Tibial nerve (tissue), 4 donors: Measurements from ENCODE around the gene PLCH2. TPM values are rescaled to one million over a fixed set of nuclear protein-coding genes. Genes with fewer than 3 reads are reported as not detected.

Experiments
- DNase-seq, 2 donors: peaks; one replicate each; pipeline ENCODE4 v3.0.0-alpha.2; 2019; ENCODE audit warnings: low spot score in 2 of 2
- H3K27ac ChIP-seq, 4 donors: fragments of 200-600 bp; sonication (generic) in 3 of 4; one replicate each; pipeline ENCODE4 v1.5.1; 2017 to 2019; ENCODE audit warnings: mild to moderate bottlenecking in 1 of 4
- H3K27me3 ChIP-seq, 2 donors: fragments of 200-600 bp; sonication (generic) in 1 of 2; one replicate each; pipeline versions ENCODE4 v1.5.1 to v1.6.0; 2017 to 2019
- H3K36me3 ChIP-seq, 3 donors: fragments of 200-600 bp; sonication (generic); one replicate each; pipeline ENCODE4 v1.5.1; 2018 to 2019
- H3K4me1 ChIP-seq, 4 donors: fragments of 200-600 bp; sonication (generic) in 3 of 4; one replicate each; pipeline ENCODE4 v1.5.1; 2017 to 2019
- H3K4me3 ChIP-seq, 4 donors: fragments of 200-600 bp; sonication (generic) in 3 of 4; one replicate each; pipeline ENCODE4 v1.5.1; 2017 to 2019; ENCODE audit warnings: mild to moderate bottlenecking in 1 of 4, moderate library complexity in 1 of 4
- H3K9me3 ChIP-seq, 4 donors: fragments of 200-600 bp; sonication (generic) in 3 of 4; one replicate each; pipeline ENCODE4 v1.5.1; 2017 to 2019
- EP300 ChIP-seq, 2 donors: sonication (generic); formaldehyde crosslinking; IDR thresholded peaks; one replicate each; pipeline ENCODE4 v1.6.1; 2017; ENCODE audit warnings: antibody characterized with exemption in 2 of 2, mild to moderate bottlenecking in 1 of 2
- POLR2A ChIP-seq, 2 donors: fragments of 450-650 bp; IDR thresholded peaks; one replicate each; pipeline ENCODE4 v1.6.1; 2017; ENCODE audit warnings: antibody characterized with exemption in 2 of 2, mild to moderate bottlenecking in 2 of 2, moderate library complexity in 2 of 2
- WGBS, 2 donors: methylation state at CpG; one replicate each; pipeline ENCODE4 v1.1.5; 2018; 5-methylcytosine and 5-hydroxymethylcytosine counted together
- total RNA-seq, 4 donors: library from RNA; depleted of rRNA; stranded (reverse); fragments of >200 nt; gene quantifications; one replicate each; pipeline ENCODE4 v1.1.0, GENCODE V29; 2016
- TF ChIP-seq, protein P1 (sequence below), 5 experiments: fragments of 200-600 bp in 3 of 5; fragments of 450-650 bp in 2 of 5; sonication (generic) in 3 of 5; IDR thresholded peaks; one replicate each; pipeline ENCODE4 v1.5.1; 2016 to 2019; ENCODE audit warnings: antibody characterized with exemption in 5 of 5, mild to moderate bottlenecking in 3 of 5, moderate library complexity in 2 of 5

Gene PLCH2
- total RNA-seq, 4 donors from 2014 or later = 0.21 to 0.59 (median 0.26) TPM

DNA sequence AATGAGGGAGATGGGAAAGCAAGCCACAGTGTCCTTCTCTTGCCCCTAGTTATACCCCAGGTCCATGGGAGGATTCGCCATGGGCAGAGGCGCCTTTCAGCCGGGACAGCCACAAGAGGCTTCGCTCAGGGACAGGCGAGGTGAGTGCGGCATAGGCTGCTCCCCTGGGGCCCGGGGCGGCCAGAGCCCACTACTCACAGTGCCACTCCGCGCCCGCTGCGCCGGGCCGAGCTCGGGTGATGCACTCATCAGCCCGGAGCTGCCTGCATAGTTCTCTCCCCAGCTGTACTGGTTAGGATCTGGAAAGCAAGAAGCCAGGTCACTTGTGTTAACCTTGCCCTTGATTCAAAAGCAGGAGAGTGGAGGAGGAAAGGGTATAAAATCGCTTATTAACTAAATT, 41.9 kb downstream of the PLCH2 start:
- 88 to 96% methylated on average over 17 of the region's 17 CpGs for WGBS, 2 donors
- H3K4me3 ChIP-seq = no peak overlapping the region
- no peak overlapping the region for H3K27ac ChIP-seq
- H3K36me3 ChIP-seq = peaks cover 10 to 92% (median 63%) of the 10 kb centered on the region in 3 donors
- no peaks in the 10 kb centered on the region for H3K27me3 ChIP-seq
- no peak for TF ChIP-seq EP300 (IDR thresholded peaks at IDR 0.05)
- TF ChIP-seq, protein P1, sequence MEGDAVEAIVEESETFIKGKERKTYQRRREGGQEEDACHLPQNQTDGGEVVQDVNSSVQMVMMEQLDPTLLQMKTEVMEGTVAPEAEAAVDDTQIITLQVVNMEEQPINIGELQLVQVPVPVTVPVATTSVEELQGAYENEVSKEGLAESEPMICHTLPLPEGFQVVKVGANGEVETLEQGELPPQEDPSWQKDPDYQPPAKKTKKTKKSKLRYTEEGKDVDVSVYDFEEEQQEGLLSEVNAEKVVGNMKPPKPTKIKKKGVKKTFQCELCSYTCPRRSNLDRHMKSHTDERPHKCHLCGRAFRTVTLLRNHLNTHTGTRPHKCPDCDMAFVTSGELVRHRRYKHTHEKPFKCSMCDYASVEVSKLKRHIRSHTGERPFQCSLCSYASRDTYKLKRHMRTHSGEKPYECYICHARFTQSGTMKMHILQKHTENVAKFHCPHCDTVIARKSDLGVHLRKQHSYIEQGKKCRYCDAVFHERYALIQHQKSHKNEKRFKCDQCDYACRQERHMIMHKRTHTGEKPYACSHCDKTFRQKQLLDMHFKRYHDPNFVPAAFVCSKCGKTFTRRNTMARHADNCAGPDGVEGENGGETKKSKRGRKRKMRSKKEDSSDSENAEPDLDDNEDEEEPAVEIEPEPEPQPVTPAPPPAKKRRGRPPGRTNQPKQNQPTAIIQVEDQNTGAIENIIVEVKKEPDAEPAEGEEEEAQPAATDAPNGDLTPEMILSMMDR (IDR thresholded peaks at IDR 0.05) = no peak
- TF ChIP-seq POLR2A (IDR thresholded peaks at IDR 0.05) = no peak
- H3K9me3 ChIP-seq = no peaks in the 10 kb centered on the region
- no peaks in the 10 kb centered on the region for H3K4me1 ChIP-seq
- DNase-seq = no peak

DNA sequence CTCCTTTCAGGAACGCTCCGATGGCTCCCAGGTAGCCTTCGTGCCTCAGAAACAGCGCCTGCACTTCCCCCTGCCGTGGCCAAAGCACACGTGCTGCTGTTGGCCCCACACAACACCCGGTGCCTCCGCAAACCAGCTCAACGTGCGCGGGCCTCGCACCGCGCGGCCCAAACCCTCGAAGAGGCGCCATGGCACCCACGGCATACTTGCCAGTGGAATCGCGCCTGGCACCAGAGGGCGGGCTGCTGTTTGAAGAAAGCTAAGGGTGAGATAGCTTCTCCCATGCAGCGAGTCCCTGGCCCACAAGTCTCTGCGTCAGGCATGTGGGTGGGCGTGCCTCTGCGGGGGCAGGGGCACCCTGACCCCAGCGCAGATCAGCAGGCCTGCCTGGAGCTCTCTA, 42.4 kb downstream of the PLCH2 start:
- H3K36me3 ChIP-seq = peaks cover 9 to 86% (median 58%) of the 10 kb centered on the region in 3 donors
- whole genome bisulfite sequencing, 2 donors = 94 to 95% methylated on average over 22 to 26 of the region's 26 CpGs

DNA sequence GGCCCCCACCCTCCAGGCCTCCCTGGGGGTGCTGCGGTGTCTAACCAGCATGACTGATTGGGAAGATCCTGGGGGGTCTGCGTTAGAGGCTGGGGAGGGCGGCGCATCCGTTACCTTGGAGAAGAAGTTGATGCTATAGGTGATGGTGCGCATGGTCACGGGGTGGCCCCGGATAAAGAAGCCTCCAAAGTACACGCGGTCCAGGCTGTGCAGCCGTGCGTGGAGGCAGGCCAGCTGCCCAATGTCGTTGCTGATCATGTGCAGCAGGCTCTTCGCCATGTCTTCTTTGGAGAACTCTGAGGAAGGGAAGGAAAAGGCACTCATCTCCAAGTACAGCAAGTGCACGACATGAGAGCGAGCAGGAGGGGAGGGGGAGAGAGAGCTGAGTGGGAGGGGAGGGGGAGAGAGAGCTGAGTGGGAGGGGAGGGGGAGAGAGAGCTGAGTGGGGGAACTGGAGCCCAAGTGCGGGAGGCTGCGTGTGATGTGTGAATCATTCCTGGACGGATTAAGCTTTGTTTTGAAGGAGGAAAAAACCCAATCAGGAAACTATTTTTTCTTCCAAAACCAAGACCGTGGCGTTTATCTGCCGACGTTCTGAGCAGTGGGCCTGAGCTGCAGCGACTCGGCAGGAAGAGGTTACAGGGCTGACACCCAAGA, 43.1 kb downstream of the PLCH2 start:
- 85 to 90% methylated on average over 25 of the region's 25 CpGs for WGBS, 2 donors
- peaks cover 8 to 80% (median 54%) of the 10 kb centered on the region in 3 donors for H3K36me3 ChIP-seq

More for the DNA sequence above, 42.4 kb downstream of the PLCH2 start:
- Histone ChIP-seq H3K27me3 (no peaks in the 10 kb centered on the region), H3K4me3 (no peak overlapping the region), H3K27ac (no peak overlapping the region), H3K9me3 (no peaks in the 10 kb centered on the region), H3K4me1 (peaks cover 0 to 5% (median 0%) of the 10 kb centered on the region in 4 donors)
- TF ChIP-seq EP300 (IDR thresholded peaks at IDR 0.05) = no peak
- no peak for DNase-seq

DNA sequence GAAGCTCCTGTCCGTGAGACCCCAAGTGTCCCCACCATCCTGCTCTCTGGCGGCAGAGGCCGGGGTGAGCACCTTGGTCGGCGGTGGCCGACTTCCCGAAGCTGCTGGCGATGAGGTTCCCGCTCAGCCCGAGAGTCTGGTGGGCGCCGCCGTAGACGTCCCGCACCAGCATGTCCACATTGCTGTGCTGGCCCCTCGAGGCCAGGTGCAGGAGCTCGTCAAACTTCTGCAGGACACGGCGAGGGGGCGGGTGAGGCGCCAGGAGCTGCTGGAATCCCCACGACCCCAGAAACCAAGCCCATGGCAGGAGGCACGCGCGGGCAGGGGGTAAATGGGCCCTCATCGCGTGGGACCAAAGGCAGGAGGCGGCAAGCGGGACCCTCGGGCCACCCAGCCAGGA, 43.6 kb downstream of the PLCH2 start:
- Histone ChIP-seq H3K36me3 (peaks cover 8 to 74% (median 54%) of the 10 kb centered on the region in 3 donors), H3K4me3 (no peak overlapping the region), H3K4me1 (peaks cover 0 to 17% (median 8%) of the 10 kb centered on the region in 4 donors), H3K27ac (no peak overlapping the region), H3K9me3 (no peaks in the 10 kb centered on the region), H3K27me3 (no peaks in the 10 kb centered on the region)
- no peak for DNase-seq
- no peak for TF ChIP-seq POLR2A (IDR thresholded peaks at IDR 0.05)
- TF ChIP-seq, protein P1 (IDR thresholded peaks at IDR 0.05) = no peak
- TF ChIP-seq EP300 (IDR thresholded peaks at IDR 0.05) = no peak
- WGBS, 2 donors = 93 to 94% methylated on average over 24 to 29 of the region's 30 CpGs

More for the DNA sequence above, 43.1 kb downstream of the PLCH2 start:
- no peak overlapping the region for H3K4me3 ChIP-seq
- no peak overlapping the region for H3K27ac ChIP-seq
- peaks cover 0 to 12% (median 2%) of the 10 kb centered on the region in 4 donors for H3K4me1 ChIP-seq
- TF ChIP-seq EP300 (IDR thresholded peaks at IDR 0.05) (no peak), POLR2A (IDR thresholded peaks at IDR 0.05) (no peak)
- TF ChIP-seq, protein P1 (IDR thresholded peaks at IDR 0.05) = no peak
- H3K9me3 ChIP-seq = no peaks in the 10 kb centered on the region
- DNase-seq = no peak
- H3K27me3 ChIP-seq = no peaks in the 10 kb centered on the region

DNA sequence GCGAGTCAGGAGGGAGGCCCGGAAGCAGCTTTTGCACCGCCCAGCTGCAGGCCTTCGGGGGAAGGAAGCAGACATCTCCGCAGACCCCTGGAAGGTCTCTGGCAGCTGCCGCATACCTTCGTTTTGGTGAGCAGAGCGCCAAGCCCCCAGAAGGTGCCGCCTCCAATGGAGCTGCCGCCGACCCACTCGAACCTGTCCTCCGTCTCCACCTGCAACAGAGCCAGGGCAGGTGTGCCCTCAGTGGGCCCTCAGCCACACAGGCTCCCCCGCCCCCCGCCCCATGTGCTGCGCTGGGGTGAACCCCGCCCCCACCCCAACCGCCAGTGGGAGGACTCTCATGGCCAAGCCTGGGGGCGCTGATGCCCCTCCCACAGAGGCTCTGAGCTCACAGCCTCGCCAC, 44.1 kb downstream of the PLCH2 start:
- DNase-seq = no peak
- TF ChIP-seq, protein P1 (IDR thresholded peaks at IDR 0.05) = no peak
- no peak for TF ChIP-seq POLR2A (IDR thresholded peaks at IDR 0.05)
- TF ChIP-seq EP300 (IDR thresholded peaks at IDR 0.05) = no peak
- no peaks in the 10 kb centered on the region for H3K9me3 ChIP-seq
- peaks cover 8 to 70% (median 54%) of the 10 kb centered on the region in 3 donors for H3K36me3 ChIP-seq
- no peaks in the 10 kb centered on the region for H3K27me3 ChIP-seq
- H3K4me3 ChIP-seq = no peak overlapping the region
- WGBS, 2 donors = 92 to 96% methylated on average over 16 to 19 of the region's 20 CpGs
- no peak overlapping the region for H3K27ac ChIP-seq
- peaks cover 0 to 22% (median 13%) of the 10 kb centered on the region in 4 donors for H3K4me1 ChIP-seq
